Left lung (tissue), 10 donors: ENCODE data around the gene ANXA1. TPM values are rescaled to one million over a fixed set of nuclear protein-coding genes. Genes with fewer than 3 reads are reported as not detected.

Source experiments
- ATAC-seq: fragments of 200-7000 bp; cut with Tn5 transposase; one replicate; pipeline ENCODE4 v1.9.1; 2020; ENCODE audit warnings: moderate library complexity
- DNase-seq, 4 donors: peaks; one replicate each; pipeline ENCODE4 v3.0.0-alpha.2; 2013 to 2020
- H3K27ac ChIP-seq, 2 donors: fragments of 200-600 bp; sonication (generic) in 1 of 2; one replicate each; pipeline versions ENCODE4 v1.5.0 to v1.8.0; 2020 to 2021
- H3K27me3 ChIP-seq, 2 donors: fragments of 200-600 bp; sonication (generic) in 1 of 2; one replicate each; pipeline versions ENCODE4 v1.5.0 to v1.8.0; 2020 to 2021
- H3K36me3 ChIP-seq, 2 donors: fragments of 200-600 bp; sonication (generic) in 1 of 2; one replicate each; pipeline versions ENCODE4 v1.5.0 to v1.8.0; 2020 to 2021
- H3K4me1 ChIP-seq, 2 donors: fragments of 200-600 bp; one replicate each; pipeline ENCODE4 v1.8.0; 2021
- H3K4me3 ChIP-seq, 2 donors: fragments of 200-600 bp; sonication (generic) in 1 of 2; one replicate each; pipeline versions ENCODE4 v1.5.0 to v1.8.0; 2020 to 2021; ENCODE audit warnings: mild to moderate bottlenecking in 1 of 2
- H3K9me3 ChIP-seq, 2 donors: fragments of 200-600 bp; sonication (generic) in 1 of 2; one replicate each; pipeline versions ENCODE4 v1.5.0 to v1.8.0; 2020 to 2021
- intact Hi-C, 2 donors: fragments of 100-400 bp; cut with DNase I; formaldehyde crosslinking; loops; one replicate each; pipeline versions ENCODE4 v1.11.2 to v1.14.2; 2022
- polyA plus RNA-seq, 6 donors: library from polyadenylated mRNA; unstranded; fragments of 120-200 nt; gene quantifications; one replicate each; pipeline ENCODE4 v1.2.1, GENCODE V29; 2013; ENCODE audit not compliant: insufficient read length in 6 of 6
- total RNA-seq, 2 donors: library from RNA; stranded (reverse); fragmentation: NEBNext Ultra II Directional; extraction: Animal tissue kit (Norgen Biotek cat#: 25700); gene quantifications; one replicate each; pipeline ENCODE4 v1.2.1, GENCODE V29; 2021
- TF ChIP-seq, protein P1 (sequence below), 2 donors: fragments of 200-600 bp; sonication (generic) in 1 of 2; IDR thresholded peaks; one replicate each; pipeline versions ENCODE4 v1.5.0 to v1.8.0; 2021; ENCODE audit warnings: antibody characterized with exemption in 2 of 2
- donor health status: DM: no; HTN: yes; CAD: no.
- donor health status: DM: no; HTN: no; CAD: no.

ANXA1 gene
- total and polyA plus RNA-seq, 8 donors, result 63.2 to 563 (median 96.0) TPM

- no peak overlapping the region for H3K27ac ChIP-seq
- ATAC-seq (no peak), DNase-seq (no peak)
- H3K27me3 ChIP-seq, result peaks cover 0 to 2% of the 10 kb centered on the region in 2 donors
- no peak overlapping the region for H3K4me3 ChIP-seq
- intact Hi-C loops, result no loop called here
- H3K4me1 ChIP-seq, result peaks cover 0 to 4% of the 10 kb centered on the region in 2 donors
- TF ChIP-seq, protein P1, sequence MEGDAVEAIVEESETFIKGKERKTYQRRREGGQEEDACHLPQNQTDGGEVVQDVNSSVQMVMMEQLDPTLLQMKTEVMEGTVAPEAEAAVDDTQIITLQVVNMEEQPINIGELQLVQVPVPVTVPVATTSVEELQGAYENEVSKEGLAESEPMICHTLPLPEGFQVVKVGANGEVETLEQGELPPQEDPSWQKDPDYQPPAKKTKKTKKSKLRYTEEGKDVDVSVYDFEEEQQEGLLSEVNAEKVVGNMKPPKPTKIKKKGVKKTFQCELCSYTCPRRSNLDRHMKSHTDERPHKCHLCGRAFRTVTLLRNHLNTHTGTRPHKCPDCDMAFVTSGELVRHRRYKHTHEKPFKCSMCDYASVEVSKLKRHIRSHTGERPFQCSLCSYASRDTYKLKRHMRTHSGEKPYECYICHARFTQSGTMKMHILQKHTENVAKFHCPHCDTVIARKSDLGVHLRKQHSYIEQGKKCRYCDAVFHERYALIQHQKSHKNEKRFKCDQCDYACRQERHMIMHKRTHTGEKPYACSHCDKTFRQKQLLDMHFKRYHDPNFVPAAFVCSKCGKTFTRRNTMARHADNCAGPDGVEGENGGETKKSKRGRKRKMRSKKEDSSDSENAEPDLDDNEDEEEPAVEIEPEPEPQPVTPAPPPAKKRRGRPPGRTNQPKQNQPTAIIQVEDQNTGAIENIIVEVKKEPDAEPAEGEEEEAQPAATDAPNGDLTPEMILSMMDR (IDR thresholded peaks at IDR 0.05), result no peak
- no peaks in the 10 kb centered on the region for H3K9me3 ChIP-seq
- no peaks in the 10 kb centered on the region for H3K36me3 ChIP-seq
Measured at GRCh38 chr9:73204936-73205335, 53.3 kb downstream of the ANXA1 start.

- Histone ChIP-seq H3K9me3 (no peaks in the 10 kb centered on the region), H3K27ac (no peak overlapping the region), H3K4me3 (no peak overlapping the region), H3K27me3 (no peaks in the 10 kb centered on the region), H3K4me1 (peaks cover 0 to 4% of the 10 kb centered on the region in 2 donors), H3K36me3 (no peaks in the 10 kb centered on the region)
- TF ChIP-seq, protein P1 (IDR thresholded peaks at IDR 0.05), result no peak
- DNase-seq (no peak), ATAC-seq (no peak)
- intact Hi-C loops, result no loop called here
Measured at GRCh38 chr9:73206851-73207250, 55.2 kb downstream of the ANXA1 start.

DNA sequence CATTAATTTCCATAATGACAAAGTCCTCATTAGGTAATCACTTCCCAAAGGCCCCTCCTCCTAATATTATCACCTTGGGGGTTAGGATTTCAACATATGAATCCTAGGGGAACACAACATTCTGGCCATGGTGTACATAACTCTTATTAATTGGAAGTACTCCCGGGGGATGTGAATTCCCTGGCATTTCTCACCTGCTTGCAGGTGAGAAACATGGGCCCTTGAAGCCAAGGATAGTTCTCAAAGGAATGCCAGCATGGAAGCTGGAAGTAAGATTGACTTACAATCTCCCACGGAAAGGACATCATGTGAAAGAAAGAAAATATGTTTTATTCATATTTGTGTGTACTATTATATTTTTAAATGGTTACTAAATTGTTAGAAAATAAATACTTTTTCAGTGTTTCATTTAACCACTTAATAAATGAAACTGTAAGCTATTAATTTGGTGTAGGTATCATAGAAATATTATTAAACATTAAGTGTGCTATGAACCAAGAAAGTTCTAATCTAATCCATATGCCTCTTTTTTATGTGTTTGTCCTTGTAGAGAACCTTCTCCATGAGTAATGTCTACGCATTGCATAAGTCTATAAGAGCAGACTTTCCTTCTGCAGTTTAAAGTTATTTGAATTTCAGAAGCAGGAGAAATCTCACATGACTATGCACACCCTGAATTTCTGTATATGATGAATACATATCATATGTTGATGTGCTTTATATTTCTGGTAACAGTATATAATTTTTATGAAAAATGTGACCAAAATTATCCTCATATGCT lies 59.4 kb downstream of the ANXA1 start:
- H3K27me3 ChIP-seq, result no peaks in the 10 kb centered on the region
- TF ChIP-seq, protein P1 (IDR thresholded peaks at IDR 0.05), result no peak
- H3K27ac ChIP-seq, result no peak overlapping the region
- no peaks in the 10 kb centered on the region for H3K36me3 ChIP-seq
- no peak overlapping the region for H3K4me3 ChIP-seq
- ATAC-seq, result no peak
- no peaks in the 10 kb centered on the region for H3K9me3 ChIP-seq
- H3K4me1 ChIP-seq, result no peaks in the 10 kb centered on the region
- intact Hi-C loops, result no loop called here
- DNase-seq, result no peak

- DNase-seq (no peak), ATAC-seq (no peak)
- no peak overlapping the region for H3K4me3 ChIP-seq
- intact Hi-C loops, result no loop called here
- no peaks in the 10 kb centered on the region for H3K27me3 ChIP-seq
- no peaks in the 10 kb centered on the region for H3K9me3 ChIP-seq
- H3K27ac ChIP-seq, result no peak overlapping the region
- H3K4me1 ChIP-seq, result no peaks in the 10 kb centered on the region
- TF ChIP-seq, protein P1 (IDR thresholded peaks at IDR 0.05), result no peak
- no peaks in the 10 kb centered on the region for H3K36me3 ChIP-seq
Measured at GRCh38 chr9:73213300-73213699, 61.6 kb downstream of the ANXA1 start.

DNA sequence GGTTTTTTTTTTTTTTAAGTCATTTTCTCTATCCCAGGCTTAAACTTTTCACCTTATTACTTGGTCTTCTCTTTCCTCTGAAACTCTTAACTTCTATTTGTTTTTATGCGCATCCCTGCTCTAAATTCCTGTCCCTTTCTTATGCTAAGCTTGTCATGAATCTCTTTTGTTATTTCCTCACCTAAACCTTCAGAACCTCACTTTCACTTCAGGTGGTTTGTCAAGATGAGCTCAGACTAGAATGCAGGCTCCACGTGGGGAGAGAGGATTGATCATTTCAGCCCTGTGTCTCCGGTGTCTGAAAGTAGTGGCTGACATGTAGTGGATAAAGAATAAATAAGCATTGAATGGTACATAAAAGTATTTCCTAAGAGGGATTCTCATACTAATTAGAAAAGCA lies 63.6 kb downstream of the ANXA1 start:
- Histone ChIP-seq H3K9me3 (no peaks in the 10 kb centered on the region), H3K36me3 (no peaks in the 10 kb centered on the region), H3K27ac (no peak overlapping the region), H3K4me1 (no peaks in the 10 kb centered on the region), H3K4me3 (no peak overlapping the region), H3K27me3 (no peaks in the 10 kb centered on the region)
- DNase-seq, result no peak
- no peak for ATAC-seq
- TF ChIP-seq, protein P1 (IDR thresholded peaks at IDR 0.05), result no peak
- intact Hi-C loops, result no loop called here
